Mucosa of gallbladder (tissue), 1 donor: ENCODE measurements around the gene BMP6. TPM values are rescaled to one million over a fixed set of nuclear protein-coding genes. Genes with fewer than 3 reads are reported as not detected.

Experiments used
- DNase-seq: peaks from one replicate; pipeline ENCODE4 v3.0.0-alpha.2; 2020; ENCODE audit warnings: low spot score
- total RNA-seq: library from RNA; stranded (reverse); gene quantifications from one replicate; pipeline ENCODE4 v1.2.1, GENCODE V29; 2021
- donor health status: DM: no; HTN: no; CAD: no.

Gene BMP6
- total RNA-seq, 1 donor from 2014 or later: 7.3 TPM

- no peak for DNase-seq
Measured at GRCh38 chr6:7922596-7922995, 196.7 kb downstream of the BMP6 start.

- no peak for DNase-seq
Measured at GRCh38 chr6:7924867-7925266, 199.0 kb downstream of the BMP6 start.

Other genes with a start within 250 kb of the BMP6 start
- 79.1 TPM for gene DSP, start 184.4 kb upstream of the BMP6 start, total RNA-seq
- 14.4 TPM for gene SNRNP48, start 135.9 kb upstream of the BMP6 start, total RNA-seq
- gene TXNDC5, start 184.7 kb downstream of the BMP6 start, total RNA-seq: 84.8 TPM